ENCODE measurements around the gene ESR2. TPM values are rescaled to one million over a fixed set of nuclear protein-coding genes. Genes with fewer than 3 reads are reported as not detected.

ESR2 gene
- total RNA-seq, 2 donors from 2014 or later, result 0.14 to 0.39 TPM

Other genes with a start within 250 kb of the ESR2 start
- gene MTHFD1, start 94.0 kb upstream of the ESR2 start, total RNA-seq, result 100 to 1,000 TPM; 194 to 218 TPM
- gene AKAP5, start 171.1 kb upstream of the ESR2 start, total RNA-seq, result 1 to 10 TPM; 1.4 to 1.8 TPM
- 10 to 100 TPM; 38.1 to 50.7 TPM for gene ZBTB25, start 209.5 kb upstream of the ESR2 start, total RNA-seq
- gene ZBTB1, start 210.4 kb upstream of the ESR2 start, total RNA-seq, result 10 to 100 TPM; 49.6 to 69.7 TPM
- gene HSPA2, start 246.4 kb upstream of the ESR2 start, total RNA-seq, result 1 to 10 TPM; 4.1 to 8.2 TPM